Heart left ventricle (tissue), 13 donors: ENCODE data around the gene PROCA1.

Experiments used
- POLR2A ChIP-seq, 2 donors: fragments of 450-650 bp; IDR thresholded peaks; one replicate each; pipeline ENCODE4 v1.6.1; 2017; ENCODE audit warnings: antibody characterized with exemption in 2 of 2, mild to moderate bottlenecking in 2 of 2, moderate library complexity in 2 of 2
- TF ChIP-seq, protein P1 (sequence below), 12 donors: fragments of 200-600 bp; sonication (generic) in 4 of 12; IDR thresholded peaks; one replicate each; pipeline versions ENCODE4 v1.5.0 to v1.8.0; 2018 to 2022; ENCODE audit warnings: antibody characterized with exemption in 12 of 12, mild to moderate bottlenecking in 5 of 12
- donor health status: ischemic (EF 13 %, LVEDD 7.1; RV severe dilation, severe dysfunction).
- donor health status: DM: no; HTN: yes; CAD: no.
- donor health status: DM: no; HTN: no; CAD: no.
- donor health status: ischemic (EF 25% LVEDD 6.9; RV normal size, moderate dysfunction).
- donor health status: ischemic (EF 25% LVEDD 5.7; RV mildly dilated, moderate dysfunction).
- donor health status: ischemic (EF 35%, LVEDD 5.7; RV mildly dilated, moderate dysfunction).
- donor health status: nonischemic (EF 11% LVEDD 7.7; RV severe dilation, severe dysfunction).
- donor health status: DM: yes; HTN: yes; CAD: no.
- donor health status: PGD.
- donor health status: ischemic (EF 29% LVEDD 5.4; RV normal size, mild dysfunction).
- donor health status: nonischemic (EF 23%, LVEDD 6.1; RV moderate dilation, normal function).

DNA sequence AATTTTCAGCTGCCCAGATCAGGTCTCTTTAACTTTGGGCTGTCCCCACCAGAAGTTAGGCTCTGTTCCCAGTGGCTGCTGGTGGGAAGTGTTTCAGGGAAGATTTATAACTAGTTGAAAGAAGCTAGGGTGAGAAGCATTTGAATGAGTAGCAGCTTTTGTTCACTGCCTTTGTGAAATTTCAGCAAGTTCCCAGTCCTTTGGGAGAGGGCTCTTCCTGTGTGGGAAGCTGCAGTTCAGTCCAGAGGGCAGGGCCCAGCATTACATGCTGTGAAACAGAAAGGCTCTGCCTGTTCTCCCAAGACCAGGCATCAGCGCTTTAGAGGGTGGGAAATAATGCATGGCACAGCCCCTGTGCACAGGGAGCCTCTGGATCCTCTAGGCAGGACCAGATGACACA is 17.8 kb downstream of the PROCA1 start:
- TF ChIP-seq POLR2A (IDR thresholded peaks at IDR 0.05) = no peak
- TF ChIP-seq, protein P1, sequence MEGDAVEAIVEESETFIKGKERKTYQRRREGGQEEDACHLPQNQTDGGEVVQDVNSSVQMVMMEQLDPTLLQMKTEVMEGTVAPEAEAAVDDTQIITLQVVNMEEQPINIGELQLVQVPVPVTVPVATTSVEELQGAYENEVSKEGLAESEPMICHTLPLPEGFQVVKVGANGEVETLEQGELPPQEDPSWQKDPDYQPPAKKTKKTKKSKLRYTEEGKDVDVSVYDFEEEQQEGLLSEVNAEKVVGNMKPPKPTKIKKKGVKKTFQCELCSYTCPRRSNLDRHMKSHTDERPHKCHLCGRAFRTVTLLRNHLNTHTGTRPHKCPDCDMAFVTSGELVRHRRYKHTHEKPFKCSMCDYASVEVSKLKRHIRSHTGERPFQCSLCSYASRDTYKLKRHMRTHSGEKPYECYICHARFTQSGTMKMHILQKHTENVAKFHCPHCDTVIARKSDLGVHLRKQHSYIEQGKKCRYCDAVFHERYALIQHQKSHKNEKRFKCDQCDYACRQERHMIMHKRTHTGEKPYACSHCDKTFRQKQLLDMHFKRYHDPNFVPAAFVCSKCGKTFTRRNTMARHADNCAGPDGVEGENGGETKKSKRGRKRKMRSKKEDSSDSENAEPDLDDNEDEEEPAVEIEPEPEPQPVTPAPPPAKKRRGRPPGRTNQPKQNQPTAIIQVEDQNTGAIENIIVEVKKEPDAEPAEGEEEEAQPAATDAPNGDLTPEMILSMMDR (IDR thresholded peaks at IDR 0.05) = no peak
